ENCODE measurements around the gene TIMM22.

Gene TIMM22

DNA sequence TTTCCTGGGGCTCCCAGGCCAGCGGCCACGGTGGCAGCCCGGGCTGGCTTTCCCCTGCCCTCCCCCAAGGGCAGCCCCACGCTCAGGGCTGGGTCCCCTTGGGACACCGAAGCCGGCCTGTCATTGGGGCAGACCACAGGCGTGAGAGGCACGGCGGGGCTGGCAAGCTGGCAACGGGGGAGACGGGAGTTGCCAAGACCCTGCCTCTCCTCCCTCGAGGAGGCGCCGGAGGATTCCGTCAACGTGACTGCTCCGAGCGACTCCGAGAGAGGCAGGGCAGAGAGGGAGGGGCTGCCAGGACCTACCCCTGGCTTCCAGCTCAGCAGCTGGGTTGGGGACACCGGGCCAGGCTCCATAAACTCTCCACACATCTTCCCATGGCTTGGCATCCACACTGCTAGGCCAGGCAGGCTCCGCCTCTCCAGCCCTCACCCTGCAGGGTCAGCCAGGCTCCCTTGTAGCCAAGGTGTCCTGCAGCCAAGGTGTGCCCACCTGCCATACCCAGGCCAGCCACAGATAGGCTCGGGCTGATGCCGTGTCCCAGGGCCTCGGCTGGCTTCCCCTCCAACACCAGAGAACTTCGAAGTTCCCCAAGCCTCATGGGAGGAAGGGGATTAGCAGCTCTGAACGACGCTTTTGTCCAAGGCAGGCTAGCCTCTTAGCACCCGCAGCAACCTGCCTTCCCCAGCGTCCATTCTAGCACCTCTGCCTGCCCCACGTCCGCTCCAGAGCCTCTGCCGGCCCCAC is 25.5 kb downstream of the TIMM22 start:
- DNase-seq (ENCODE audit: low read depth), result no peak

DNA sequence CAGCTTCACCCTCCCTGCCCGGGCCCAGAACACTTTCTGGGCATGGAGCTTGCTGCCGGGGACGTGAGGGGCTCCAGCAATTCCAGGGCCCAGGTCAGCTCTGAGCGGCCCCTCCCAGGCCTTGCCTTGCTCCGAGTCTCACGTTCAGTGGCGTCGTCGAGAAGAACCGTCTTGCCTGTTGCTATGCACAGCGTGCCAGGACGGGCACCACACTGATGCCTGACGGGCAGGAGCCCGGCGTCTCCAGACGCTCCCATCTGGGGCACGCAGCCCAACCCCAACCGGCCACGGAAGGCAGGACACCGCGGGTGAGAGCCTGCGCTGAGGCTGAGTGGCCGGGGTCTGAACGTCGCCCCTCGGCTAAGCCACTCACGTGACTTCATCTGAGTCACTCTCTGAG is 27.1 kb downstream of the TIMM22 start:
- DNase-seq (ENCODE audit: low read depth), result no peak

DNA sequence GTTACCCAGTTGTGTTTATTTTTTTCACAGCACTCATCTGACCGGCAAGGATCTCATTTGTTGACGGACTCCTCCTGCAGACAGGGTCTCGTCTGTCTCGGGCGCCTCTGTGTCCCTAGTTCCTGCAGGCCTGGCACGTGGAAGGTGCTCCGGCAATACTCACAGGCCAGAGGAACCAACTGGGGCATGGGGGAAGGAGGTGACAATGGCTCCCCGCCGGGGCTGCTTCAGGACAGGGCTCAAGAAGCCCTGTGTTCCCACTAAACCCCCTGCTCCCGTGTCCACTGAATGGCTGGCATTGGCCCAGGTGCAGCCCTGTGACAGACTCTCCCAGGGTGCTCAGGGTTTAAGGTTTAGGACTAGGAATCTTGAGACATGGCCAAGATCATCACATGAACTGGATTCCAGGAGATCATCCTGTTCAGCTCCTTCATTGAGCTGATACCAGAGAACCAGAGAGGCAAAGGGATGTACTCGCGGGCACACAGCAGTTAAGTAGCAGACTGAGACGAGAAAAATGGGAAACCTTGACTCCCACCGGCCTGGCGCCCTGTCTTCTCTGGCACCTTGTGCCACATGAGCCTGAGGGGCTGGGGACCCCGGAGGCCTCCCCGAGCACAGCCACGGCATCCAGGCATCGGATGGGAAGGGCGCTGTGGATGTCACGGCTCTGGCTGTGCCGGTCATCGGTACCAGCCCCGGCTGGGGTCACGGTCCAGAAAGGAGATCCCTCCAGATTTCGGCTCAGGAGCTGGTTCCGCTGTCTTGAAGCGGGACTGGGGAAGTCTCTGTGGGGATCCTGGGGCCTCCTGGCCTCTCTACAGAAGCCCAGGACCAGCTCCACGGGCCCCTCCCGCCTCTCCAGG is 29.0 kb downstream of the TIMM22 start:
- DNase-seq (ENCODE audit: low read depth), result no peak

DNA sequence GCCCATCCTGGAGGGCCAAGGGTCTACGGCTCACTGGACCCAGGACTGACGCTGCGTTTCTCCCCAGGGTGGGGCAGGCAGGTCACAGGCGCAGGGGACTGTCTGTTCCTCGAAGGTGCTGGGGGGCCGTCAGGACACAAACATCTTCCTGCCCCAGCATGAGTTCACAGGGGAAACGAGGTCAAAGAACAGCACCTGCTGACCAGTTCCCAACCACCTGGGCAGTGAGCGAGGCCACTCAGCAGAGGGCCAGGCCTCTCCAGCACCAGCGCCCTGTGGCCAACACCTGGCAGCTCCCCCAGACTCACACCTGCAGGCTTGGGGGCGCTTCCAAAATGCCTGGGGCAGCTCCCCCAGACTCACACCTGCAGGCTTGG is 29.7 kb downstream of the TIMM22 start:
- no peak for DNase-seq (ENCODE audit: low read depth)

DNA sequence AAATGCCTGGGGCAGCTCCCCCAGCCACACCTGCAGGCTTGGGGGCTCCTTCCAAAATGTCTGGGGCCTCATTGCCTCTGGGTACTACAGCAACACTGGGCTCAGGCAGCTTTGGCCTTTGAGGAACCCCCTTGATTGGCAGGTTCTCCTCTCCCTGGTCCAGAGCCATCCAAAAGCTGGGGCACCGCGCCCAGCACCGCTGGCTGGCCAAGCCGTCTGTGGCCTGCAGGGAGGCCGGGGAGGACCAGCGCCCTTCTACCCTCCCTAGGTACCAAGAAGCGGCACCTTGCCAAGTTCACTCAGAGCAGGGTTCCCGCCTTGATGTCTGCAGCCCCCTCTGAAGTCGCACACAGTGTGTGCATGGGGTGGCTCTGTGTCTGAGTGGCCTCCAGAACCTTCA is 30.1 kb downstream of the TIMM22 start:
- no peak for DNase-seq (ENCODE audit: low read depth)

DNA sequence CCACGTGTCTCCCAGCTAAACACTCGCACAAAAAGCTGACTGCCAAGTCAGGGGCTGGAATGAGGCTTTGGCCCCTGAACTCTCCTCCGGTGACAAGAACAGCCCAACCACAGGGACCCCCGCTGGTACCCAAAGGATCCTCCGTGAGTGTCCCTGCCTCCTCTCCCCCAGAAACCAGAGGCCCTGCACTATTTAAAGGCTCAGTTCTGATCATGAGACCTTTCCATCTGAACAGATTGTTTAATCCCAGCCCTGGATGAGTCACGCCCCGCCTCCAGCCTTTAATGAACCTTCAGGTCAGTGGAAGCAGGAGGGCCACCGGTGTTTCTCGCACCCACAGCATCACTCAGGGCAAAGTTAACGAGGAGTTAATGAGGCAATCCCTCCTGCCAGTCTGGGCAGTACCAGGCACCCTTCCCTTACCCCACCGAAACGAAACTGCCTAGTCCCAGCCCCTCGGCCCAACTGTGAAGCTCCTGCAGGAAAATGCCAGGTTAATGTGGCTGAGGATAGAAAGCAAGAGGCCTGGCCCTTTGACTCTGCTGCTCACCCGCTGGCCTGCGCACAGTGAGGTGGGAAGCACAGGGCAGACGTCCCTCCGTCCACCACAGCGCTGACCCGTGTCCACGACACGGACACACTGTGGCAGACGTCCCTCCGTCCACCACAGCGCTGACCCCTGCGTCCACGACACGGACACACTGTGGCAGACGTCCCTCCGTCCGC is 32.4 kb downstream of the TIMM22 start:
- peak; percentile 58 for DNase-seq (ENCODE audit: low read depth)

DNA sequence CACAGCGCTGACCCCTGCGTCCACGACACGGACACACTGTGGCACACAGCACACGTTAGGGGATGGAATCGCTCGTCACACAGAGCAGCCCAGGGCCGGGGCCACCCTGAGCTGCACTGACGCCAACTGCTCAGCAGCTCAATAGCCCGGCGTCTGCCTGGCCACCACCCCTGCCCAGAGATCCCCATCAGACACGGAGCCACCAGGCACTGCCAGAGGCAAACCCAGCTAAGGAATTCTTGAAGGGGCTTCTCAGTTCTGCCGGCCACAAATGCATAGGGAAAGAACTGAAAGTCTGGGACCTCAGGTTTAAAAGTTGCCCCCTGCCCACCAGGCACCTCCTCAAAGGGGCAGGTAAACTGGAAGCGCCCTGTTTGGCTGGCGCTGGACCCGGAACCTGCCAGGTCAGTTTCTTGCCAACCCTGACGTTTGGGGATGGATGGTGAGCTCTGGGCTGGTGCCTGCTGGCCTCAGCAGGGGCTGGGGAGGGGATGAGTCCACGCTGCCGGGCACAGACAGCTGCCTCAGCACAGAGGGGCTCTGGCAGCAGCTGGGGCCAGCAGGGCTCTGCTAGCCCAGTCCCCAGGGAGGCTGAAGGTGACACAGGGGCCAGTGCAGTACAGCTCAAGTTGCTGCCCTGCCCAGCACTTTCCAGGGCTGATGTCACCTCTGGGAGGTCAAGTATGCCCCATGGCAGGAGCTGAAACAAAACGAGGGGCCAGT is 33.2 kb downstream of the TIMM22 start:
- no peak for DNase-seq (ENCODE audit: low read depth)

DNA sequence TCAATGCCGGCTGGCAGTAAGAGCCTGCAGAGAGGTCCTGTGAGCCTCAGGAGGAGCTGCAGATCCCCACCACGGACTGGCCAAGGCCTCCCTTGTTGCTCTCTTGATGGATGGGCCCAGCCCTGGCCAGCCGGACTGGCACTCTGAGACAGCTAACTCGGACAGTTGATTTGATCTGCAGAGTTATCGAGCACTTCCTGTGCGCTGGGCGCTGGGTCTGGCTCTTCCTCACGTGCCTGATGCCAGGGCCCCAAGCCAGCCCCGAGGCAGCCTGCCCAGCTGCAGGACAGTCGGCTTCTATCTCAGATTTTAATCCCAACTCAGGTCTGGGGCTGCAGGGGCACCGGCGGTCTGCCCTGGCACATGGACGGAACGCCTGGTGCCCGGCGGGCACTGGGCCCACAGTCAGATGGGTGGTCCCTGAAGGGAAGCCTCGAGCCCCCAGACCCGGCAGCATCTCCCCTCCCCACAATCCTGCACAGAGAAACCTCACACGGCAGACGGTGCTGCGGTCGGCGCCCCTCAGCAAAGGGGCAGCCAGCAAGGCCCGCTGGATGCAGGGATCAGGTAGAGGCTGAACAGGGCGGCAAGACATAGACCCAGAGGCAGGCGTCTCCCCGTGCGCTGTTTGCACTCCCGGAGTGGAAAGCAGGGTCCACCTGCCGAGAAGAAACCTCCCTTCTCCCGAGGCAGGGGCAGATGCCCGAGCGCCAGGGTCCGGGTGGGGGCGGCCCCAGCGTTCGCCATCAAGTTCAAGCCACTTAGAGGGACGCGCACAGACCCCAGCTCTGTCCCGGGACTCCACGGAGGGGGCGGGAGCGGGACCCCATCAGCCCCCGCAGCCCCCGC is 34.0 kb downstream of the TIMM22 start:
- no peak for DNase-seq (ENCODE audit: low read depth)

DNA sequence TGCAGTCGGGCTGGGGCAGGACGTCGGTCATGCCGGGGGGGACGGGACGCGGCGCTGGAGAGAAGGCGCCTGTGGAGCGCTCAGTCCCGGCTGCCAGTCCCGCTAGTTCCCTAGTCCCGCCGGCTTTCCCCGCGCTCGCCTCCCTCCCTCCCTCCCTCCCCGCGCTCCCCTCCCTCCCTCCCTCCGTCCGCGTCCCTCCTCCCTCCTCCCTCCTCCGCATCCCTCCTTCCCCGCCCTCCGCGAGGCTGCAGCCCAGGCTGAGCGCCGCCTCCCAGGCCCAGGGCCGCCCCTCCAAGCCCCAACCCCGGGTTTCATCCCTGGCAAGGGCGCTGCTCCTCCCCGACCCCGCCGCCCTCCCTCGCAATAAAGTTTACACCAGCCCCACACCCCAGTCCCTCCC is 34.8 kb downstream of the TIMM22 start:
- DNase-seq (ENCODE audit: low read depth), result no peak

DNA sequence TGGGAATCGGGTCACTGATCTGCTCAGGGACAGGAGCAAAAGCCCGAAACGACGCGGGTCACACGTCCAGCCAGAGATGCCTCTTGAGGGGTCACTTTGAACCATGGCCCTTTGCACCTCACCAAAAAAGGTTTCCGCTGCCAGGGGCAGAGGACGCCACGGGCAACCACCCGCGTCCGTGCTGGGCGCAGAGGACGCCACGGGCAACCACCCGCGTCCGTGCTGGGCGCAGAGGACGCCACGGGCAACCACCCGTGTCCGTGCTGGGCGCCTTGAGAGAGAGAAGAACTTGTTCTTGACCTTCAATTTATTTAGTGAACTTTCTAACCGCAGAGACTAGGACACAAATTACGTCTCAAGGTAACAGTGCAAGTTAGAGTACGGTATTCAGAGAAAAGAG is 35.5 kb downstream of the TIMM22 start:
- no peak for DNase-seq (ENCODE audit: low read depth)

DNA sequence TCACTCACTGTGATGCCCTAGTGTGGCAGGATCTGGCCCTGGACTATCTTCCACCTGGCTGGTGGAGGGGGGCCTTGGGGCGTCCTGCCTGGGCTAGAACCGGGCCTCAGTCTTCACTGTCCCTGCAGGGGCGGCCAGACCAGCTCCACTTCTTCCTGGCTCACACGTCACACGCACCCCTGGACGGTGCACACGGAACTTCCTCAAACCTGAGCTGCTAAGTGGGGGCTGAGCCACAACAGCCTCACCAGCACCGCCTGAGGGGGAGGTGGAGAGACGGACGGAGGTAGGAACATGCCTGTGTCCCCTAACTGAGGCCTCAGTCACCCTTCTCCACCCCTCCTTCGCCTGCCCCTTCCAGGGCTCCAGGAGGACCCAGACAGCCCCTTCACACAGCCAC is 36.6 kb downstream of the TIMM22 start:
- DNase-seq (ENCODE audit: low read depth), result no peak

DNA sequence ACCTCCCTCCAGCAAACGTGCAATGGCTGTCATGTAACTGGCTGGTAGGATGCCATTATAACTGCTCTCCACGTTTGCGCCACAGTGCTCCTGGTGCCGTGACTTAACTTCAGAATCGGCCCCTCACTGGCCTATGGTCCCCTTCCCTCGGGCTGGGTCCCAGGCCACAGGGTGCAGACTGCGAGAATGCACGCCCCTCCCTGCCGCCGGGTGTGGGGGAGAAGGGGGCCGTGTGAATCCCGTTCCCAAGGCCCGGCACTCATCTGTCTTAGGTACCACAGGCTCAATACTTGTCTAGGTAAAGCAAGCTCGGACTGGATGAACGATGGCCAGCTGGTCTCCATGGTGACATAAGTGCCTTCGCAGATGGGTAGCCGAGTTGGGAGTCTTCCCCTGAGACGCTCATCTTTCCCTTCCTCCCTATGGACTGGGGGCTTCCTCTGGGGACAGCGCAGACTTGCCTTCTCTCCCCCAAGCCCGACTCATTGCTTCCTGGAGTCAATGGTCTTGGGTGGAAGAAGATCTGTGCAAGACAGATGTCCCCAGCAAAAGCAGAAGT is 37.8 kb downstream of the TIMM22 start:
- DNase-seq (ENCODE audit: low read depth), result no peak

DNA sequence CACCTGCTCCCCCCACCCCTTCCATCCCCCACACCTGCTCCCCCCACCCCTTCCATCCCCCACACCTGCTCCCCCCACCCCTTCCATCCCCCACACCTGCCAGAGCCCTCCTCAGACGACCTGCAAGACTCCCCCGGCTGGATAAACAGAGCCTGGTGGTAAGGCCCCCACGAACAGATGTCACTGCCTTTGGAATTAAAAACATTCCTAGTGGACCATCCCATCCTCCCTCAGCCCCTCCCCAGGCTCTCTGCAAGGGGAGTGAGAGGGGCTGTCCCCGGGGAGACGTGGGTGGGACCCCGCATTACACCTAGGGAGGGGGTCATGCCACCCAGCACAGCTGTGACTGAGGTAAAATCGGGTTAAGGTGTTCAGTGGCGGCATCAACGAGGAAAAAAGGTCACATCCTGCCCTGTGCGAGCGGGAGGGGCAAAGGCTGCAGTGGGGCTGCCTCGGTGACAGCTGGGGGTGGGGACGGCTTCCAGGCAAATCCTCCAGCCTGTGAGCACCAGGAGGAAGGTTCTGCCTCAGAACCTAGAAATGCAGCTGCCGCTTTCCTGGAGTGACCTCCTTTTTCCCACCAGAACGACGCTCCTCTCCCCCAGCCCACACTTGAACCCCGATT is 38.7 kb downstream of the TIMM22 start:
- no peak for DNase-seq (ENCODE audit: low read depth)

DNA sequence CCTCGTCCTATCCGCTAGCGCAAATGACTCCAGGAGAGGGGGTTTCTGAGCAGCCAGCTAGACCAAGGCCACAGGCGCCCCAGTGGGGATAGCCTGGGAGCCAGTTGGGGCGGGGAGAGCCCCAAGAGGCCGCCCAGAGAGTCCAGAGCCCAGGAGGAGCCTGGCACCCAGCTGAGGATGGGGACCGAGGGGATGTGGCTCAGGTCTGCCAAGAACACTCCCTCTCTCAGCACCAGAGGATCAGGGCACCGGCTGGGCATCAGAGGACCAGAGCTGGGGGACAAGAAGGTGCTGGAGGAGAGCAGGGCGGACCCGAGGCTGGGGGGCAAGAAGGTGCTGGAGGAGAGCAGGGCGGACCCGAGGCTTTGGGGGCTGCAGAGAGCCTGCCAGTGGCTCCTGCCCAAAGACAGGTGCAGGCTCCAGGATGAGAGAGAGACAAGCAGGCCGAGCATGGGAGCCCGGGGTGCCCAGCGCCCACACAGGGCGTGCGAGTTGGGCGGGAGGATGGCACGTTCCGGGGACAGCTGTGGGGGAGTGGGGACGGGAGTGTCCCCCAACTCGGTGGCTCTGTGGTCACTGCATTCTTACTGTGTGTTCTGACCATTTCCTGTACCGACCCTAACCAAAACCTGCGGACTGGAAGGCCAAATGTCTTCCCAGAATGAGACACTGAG is 39.4 kb downstream of the TIMM22 start:
- DNase-seq (ENCODE audit: low read depth), result no peak

DNA sequence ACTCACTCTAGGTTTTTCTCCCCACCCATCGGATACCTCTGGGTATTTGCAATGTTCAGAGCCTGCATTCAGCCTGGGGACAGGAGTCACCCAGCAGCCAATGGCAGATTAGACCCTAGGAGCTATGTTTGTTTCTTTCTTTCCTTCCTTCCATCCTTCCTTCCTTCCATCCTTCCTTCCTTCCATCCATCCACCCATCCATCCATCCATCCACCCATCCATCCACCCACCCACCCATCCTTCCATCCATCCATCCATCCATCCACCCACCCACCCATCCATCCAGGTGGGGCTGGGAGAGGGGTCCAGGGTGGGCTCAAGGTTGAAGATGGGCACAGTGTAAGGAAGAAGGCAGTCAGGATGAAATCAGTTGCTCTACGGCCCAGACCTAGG is 39.9 kb downstream of the TIMM22 start:
- no peak for DNase-seq (ENCODE audit: low read depth)

DNA sequence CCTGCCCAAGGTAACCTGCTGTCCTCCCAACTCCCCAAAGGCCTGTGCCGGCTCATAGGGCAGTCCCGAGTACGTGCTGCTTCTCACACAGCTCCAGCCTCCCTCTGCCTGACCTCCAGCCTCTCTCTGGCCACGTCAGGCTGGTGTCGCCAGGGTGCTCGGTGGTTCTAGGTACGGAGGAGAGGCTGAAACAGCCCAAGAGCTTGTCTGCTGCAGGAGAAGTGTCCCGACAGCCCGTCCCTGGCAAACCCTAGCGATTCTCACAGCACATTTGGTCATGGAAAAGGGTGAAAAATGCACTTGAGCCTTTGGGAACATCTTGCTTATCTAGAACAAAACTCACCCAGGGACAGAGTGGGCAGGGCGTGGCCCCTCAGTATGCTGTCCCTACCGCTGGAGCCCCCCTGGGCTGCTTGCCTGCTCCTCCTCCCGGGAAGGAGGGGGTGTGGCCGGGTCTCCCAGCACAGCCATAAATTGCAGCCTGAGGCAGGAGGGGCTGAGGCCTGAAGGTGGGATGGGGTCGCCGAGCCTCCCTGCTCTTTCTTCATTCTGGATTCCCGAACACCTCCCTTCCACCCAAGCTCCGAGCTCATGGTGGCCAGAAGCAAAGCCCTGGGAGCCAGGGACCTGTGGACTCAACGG is 40.4 kb downstream of the TIMM22 start:
- no peak for DNase-seq (ENCODE audit: low read depth)

DNA sequence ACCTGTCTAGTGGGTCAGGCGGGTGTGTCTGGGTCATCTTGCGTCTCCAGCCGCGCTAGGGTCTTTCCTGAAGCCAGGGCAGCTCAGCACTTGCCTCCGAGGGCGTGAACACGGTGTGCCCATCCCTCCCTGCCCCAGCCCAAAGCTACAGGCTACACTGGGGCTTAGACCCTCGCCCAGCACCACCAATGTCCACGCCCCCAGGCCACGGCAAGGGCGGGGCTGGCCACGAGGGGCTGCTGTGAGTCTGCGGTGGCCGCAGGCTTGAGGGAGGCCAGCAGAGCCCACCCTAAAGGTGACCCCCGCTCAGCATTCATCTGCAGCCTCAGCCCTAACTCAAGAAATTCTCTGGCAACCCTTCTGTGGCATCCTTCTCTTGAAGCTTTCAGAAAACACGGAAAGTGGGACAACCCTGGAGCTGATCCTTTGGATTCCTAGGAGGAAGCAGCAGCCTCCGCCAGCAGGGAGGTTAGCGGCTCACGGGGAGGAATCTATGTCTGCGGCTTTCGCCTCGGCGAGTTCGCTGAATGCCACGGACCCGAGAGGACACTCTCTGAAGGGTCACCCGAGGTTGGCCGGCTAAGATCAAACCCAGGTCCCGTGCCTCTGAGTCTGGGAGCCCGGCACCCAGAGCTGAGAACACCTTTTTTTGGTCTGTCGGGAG is 41.7 kb downstream of the TIMM22 start:
- no peak for DNase-seq (ENCODE audit: low read depth)

DNA sequence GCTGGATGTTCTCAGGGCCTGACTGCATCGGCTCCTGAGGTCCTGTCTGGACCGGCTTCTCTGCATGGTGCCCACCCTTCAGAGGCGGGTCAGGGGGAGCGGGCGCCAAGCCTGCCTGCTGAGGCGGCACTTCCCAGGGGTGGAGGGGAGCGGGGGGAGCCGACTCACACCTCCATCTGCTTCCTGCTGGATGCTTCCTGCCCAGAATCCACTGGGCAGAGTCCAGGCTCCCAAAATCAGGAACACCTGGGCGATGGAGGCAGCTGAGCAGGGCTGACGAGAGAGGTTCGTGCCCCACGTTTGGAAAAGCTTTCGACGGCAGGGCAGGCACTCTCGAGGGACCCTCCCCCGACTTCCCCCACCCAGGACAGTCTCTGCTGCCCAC is 42.2 kb downstream of the TIMM22 start:
- no peak for DNase-seq (ENCODE audit: low read depth)

Data from ELR (cell line).